Ovary (tissue), 9 donors: ENCODE measurements around the gene DTX1. TPM values are rescaled to one million over a fixed set of nuclear protein-coding genes. Genes with fewer than 3 reads are reported as not detected.

Experiments used
- DNase-seq, 5 donors: peaks; one replicate each; pipeline ENCODE4 v3.0.0-alpha.2; 2019 to 2020
- H3K27ac ChIP-seq, 2 donors: fragments of 200-600 bp; one replicate each; pipeline versions ENCODE4 v1.5.1 to v1.8.0; 2019 to 2022
- H3K27me3 ChIP-seq: fragments of 200-600 bp; one replicate; pipeline ENCODE4 v1.8.0; 2022
- H3K36me3 ChIP-seq: fragments of 200-600 bp; sonication (generic); one replicate; pipeline ENCODE4 v1.5.1; 2019
- H3K4me1 ChIP-seq: one replicate; pipeline ENCODE4 v1.8.1; 2013; ENCODE audit warnings: mild to moderate bottlenecking, moderate library complexity; ENCODE audit not compliant: insufficient read depth
- H3K4me3 ChIP-seq: fragments of 200-600 bp; sonication (generic); one replicate; pipeline ENCODE4 v1.5.1; 2017
- H3K9me3 ChIP-seq, 2 donors: fragments of 200-600 bp in 1 of 2; sonication (generic) in 1 of 2; one replicate each; pipeline versions ENCODE4 v1.5.1 to v1.8.1; 2013 to 2019; ENCODE audit warnings: mild to moderate bottlenecking in 1 of 2, moderate library complexity in 1 of 2
- EP300 ChIP-seq: sonication (generic); formaldehyde crosslinking; IDR thresholded peaks from one replicate; pipeline ENCODE4 v1.6.1; 2017; ENCODE audit warnings: antibody characterized with exemption
- POLR2A ChIP-seq: fragments of 450-650 bp; IDR thresholded peaks from one replicate; pipeline ENCODE4 v1.6.1; 2017; ENCODE audit warnings: antibody characterized with exemption, mild to moderate bottlenecking, moderate library complexity
- WGBS, 3 donors: extraction: QIAGEN DNeasy Blood & Tissue Kit in 1 of 3; methylation state at CpG; one replicate each; pipeline versions ENCODE4 v1.1.5 to v1.1.7; 2013 to 2017; 5-methylcytosine and 5-hydroxymethylcytosine counted together
- intact Hi-C, 4 donors: fragments of 100-400 bp; cut with DNase I; formaldehyde crosslinking; loops; one replicate each; pipeline versions ENCODE4 v1.11.0 to v1.15.1; 2022 to 2023
- polyA plus RNA-seq, 2 donors: library from polyadenylated mRNA; stranded (reverse); fragments of 200-250 nt in 1 of 2; fragments of 350-450 nt in 1 of 2; fragmentation: Illumina TruSeq in 1 of 2; extraction: RNeasy Lipid Tissue Mini Kit (QIAGEN cat#74804) in 1 of 2; gene quantifications; one replicate each; pipeline ENCODE4 v1.2.3, GENCODE V29; 2013 to 2014
- total RNA-seq, 7 donors: library from RNA; depleted of rRNA in 2 of 7; stranded (reverse); fragments of >200 nt in 2 of 7; fragmentation: NEBNext Ultra II Directional in 3 of 7; extraction: Animal tissue kit (Norgen Biotek cat#: 25700) in 3 of 7; gene quantifications; one replicate each; pipeline versions ENCODE4 v1.1.0 to v1.2.4, GENCODE V29; 2016 to 2023
- TF ChIP-seq, protein P1 (sequence below), 3 donors: fragments of 450-650 bp in 2 of 3; fragments of 200-600 bp in 1 of 3; IDR thresholded peaks; one replicate each; pipeline versions ENCODE4 v1.5.1 to v1.8.0; 2016 to 2022; ENCODE audit warnings: antibody characterized with exemption in 3 of 3, mild to moderate bottlenecking in 1 of 3
- donor health status: DM: no; HTN: no; CAD: no; lungs with moderate emphysema.
- donor health status: DM: no; HTN: no; CAD: no.
- donor health status: Bipolar disorder and iron deficiency.
- donor health status: DM: yes; HTN: yes; CAD: no.
- donor health status: DM: no; HTN: no; CAD: no.
- donor health status: DM: yes; HTN: yes; CAD: no.

Gene DTX1
- total and polyA plus RNA-seq, 9 donors, result 0.56 to 5.5 (median 1.6) TPM

DNA sequence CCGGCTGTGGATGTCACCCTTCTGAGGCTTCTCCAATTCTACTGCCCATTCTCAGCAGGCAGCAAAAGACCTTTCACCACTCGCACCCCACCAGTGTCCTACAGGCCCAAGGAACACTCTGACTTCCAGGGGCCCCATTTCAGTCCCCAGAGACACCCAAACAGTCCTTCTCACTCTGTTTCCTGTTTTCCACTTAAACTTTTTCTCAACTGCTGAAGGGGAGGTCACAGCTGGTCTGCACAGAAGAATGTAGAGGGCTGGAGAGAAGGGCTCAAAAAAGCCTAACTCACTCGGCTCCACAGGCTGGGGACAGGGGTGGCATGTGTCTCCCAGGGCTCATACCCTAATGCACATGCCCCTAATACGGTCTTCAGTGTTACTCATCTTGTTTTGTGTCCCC lies 4.2 kb upstream of the DTX1 start:
- 64 to 75% (median 68%) methylated on average over 4 of the region's 4 CpGs for WGBS, 3 donors
- no peak overlapping the region for H3K27ac ChIP-seq
- DNase-seq, result no peak
- no peak for TF ChIP-seq EP300
- H3K36me3 ChIP-seq, result no peaks in the 10 kb centered on the region
- intact Hi-C loops, result loop anchor here in 2 of 4 donors (5.0 kb wide), 2 partner anchors 115 to 120 kb away; no protein-coding TSS in a partner anchor
- H3K27me3 ChIP-seq, result no peaks in the 10 kb centered on the region
- H3K9me3 ChIP-seq, result no peaks in the 10 kb centered on the region
- H3K4me1 ChIP-seq, result peaks cover 2% of the 10 kb centered on the region
- no peak overlapping the region for H3K4me3 ChIP-seq

DNA sequence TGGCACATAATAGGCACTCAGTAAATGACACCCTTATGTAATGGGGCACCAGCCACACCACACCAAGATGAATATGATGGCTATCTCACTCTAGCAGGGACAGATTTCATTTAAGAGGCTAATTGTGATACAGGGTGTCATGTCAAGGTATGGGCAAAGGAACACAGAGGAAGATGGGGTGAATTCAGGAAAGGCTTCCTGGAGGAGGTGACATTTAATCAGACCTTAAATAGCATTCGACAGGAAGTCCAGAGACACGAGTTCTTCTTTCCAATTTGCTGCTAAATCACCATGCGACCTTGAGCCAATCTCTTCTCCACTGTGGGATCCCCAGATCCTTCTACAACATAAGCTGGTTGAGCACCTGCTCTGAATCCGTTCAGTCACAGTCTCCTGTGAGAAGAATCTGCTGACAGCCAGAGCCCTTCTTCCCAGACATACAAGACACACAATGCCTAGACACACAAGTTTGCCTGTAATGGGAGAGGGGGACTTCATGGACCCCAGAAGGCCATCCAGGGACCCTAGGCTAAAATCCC lies 1.5 kb upstream of the DTX1 start:
- TF ChIP-seq, protein P1, sequence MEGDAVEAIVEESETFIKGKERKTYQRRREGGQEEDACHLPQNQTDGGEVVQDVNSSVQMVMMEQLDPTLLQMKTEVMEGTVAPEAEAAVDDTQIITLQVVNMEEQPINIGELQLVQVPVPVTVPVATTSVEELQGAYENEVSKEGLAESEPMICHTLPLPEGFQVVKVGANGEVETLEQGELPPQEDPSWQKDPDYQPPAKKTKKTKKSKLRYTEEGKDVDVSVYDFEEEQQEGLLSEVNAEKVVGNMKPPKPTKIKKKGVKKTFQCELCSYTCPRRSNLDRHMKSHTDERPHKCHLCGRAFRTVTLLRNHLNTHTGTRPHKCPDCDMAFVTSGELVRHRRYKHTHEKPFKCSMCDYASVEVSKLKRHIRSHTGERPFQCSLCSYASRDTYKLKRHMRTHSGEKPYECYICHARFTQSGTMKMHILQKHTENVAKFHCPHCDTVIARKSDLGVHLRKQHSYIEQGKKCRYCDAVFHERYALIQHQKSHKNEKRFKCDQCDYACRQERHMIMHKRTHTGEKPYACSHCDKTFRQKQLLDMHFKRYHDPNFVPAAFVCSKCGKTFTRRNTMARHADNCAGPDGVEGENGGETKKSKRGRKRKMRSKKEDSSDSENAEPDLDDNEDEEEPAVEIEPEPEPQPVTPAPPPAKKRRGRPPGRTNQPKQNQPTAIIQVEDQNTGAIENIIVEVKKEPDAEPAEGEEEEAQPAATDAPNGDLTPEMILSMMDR (IDR thresholded peaks at IDR 0.05), result no peak
- TF ChIP-seq POLR2A (no peak), EP300 (no peak)
- intact Hi-C loops, result loop anchor here in 2 of 4 donors (5.0 kb wide), 2 partner anchors 112 to 117 kb away; no protein-coding TSS in a partner anchor
- Histone ChIP-seq H3K27me3 (no peaks in the 10 kb centered on the region), H3K36me3 (no peaks in the 10 kb centered on the region), H3K4me1 (peaks cover 2% of the 10 kb centered on the region), H3K27ac (no peak overlapping the region), H3K9me3 (no peaks in the 10 kb centered on the region), H3K4me3 (no peak overlapping the region)
- no peak for DNase-seq
- 43 to 61% (median 47%) methylated on average over 4 of the region's 4 CpGs for WGBS, 3 donors

DNA sequence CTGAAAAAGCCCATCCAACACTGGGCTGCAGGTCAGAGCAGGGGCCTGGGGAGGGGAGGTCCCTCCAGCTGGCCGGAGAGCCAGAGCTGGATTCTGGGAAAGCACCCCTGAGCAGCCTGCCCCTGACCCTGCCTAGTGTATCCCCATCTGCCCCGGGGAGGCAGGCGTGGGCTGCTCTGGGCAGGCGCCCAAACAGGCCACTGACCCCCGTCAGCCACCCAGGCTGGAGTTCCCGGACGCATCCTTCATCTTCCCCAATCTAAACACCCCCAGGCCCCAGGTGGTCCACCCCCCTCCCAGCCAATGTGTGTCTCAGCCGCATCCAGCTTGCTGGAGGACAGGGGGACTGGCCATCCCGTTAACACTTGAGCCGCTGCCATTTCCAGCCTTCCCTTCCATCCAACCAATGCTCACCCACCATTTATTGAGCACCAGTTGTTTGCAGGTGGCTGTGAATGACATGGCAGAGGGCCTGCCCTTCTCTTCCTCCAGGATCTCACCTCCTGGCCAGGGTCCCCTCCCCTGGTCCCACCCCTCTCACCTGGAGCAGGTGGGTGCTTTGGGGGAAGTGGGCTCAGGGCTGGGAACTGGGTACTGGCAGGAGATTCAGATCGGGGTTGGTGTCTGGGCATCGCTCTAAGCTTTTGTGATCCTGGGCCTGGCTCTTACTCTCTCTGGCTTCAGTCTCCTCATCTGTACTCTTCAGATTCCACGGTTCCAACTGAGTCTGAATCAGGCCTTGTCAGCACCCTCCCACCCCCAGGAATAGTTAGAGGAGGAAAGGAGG lies 743 bp upstream of the DTX1 start:
- no peak overlapping the region for H3K27ac ChIP-seq
- no peaks in the 10 kb centered on the region for H3K36me3 ChIP-seq
- H3K27me3 ChIP-seq, result no peaks in the 10 kb centered on the region
- no peak for DNase-seq
- 24 to 32% (median 25%) methylated on average over 13 of the region's 13 CpGs for WGBS, 3 donors
- H3K4me3 ChIP-seq, result no peak overlapping the region
- peaks cover 2% of the 10 kb centered on the region for H3K4me1 ChIP-seq
- H3K9me3 ChIP-seq, result no peaks in the 10 kb centered on the region
- TF ChIP-seq, protein P1 (IDR thresholded peaks at IDR 0.05), result no peak
- no peak for TF ChIP-seq POLR2A
- TF ChIP-seq EP300, result no peak
- intact Hi-C loops, result no loop called here

DNA sequence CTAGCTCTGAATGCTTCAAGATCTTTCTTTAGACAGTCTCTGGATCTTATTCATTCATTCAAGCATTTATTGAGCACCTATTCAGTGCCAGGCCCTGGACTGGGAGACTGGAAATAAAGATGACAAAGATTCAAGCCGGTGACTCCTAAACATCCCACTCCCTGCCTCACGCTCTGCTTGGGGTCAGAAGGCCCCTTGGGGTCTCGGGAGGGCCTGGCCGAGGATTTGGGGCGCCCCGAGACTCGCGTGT lies 224 bp upstream of the DTX1 start:
- WGBS, 3 donors, result 1 to 2% (median 1%) methylated on average over 8 of the region's 8 CpGs
- H3K27me3 ChIP-seq, result no peaks in the 10 kb centered on the region
- no peak for DNase-seq
- no peaks in the 10 kb centered on the region for H3K36me3 ChIP-seq
- no peaks in the 10 kb centered on the region for H3K9me3 ChIP-seq
- TF ChIP-seq EP300 (no peak), POLR2A (no peak)
- TF ChIP-seq, protein P1 (IDR thresholded peaks at IDR 0.05), result no peak
- intact Hi-C loops, result no loop called here
- H3K27ac ChIP-seq, result no peak overlapping the region
- H3K4me1 ChIP-seq, result peaks cover 2% of the 10 kb centered on the region
- no peak overlapping the region for H3K4me3 ChIP-seq
